ENCODE results near the gene CMSS1.

CMSS1 gene

GRCh38 chr3:100122321-100122720 is 304.7 kb downstream of the CMSS1 start:
- no peak for TF ChIP-seq REST (IDR thresholded peaks at IDR 0.05; ENCODE audit: insufficient read depth in 1 of 2, low read depth in 2 of 2, low read length in 2 of 2)
- TF ChIP-seq POLR2AphosphoS5 (IDR thresholded peaks at IDR 0.05; ENCODE audit: low read depth, low read length) = no peak
- no peak for TF ChIP-seq TAF1 (IDR thresholded peaks at IDR 0.05; ENCODE audit: borderline replicate concordance, insufficient read depth, low read length)
- TF ChIP-seq FOXP2 (optimal IDR thresholded peaks at IDR 0.05; ENCODE audit: borderline replicate concordance, extremely low read depth, extremely low read length, insufficient read depth) = no peak
- no peak for TF ChIP-seq SIN3A (IDR thresholded peaks at IDR 0.05; ENCODE audit: borderline replicate concordance, insufficient read depth, low read length)

GRCh38 chr3:100123112-100123511 is 305.4 kb downstream of the CMSS1 start:
- no peak for TF ChIP-seq FOXP2 (optimal IDR thresholded peaks at IDR 0.05; ENCODE audit: borderline replicate concordance, extremely low read depth, extremely low read length, insufficient read depth)
- TF ChIP-seq TAF1 (IDR thresholded peaks at IDR 0.05; ENCODE audit: borderline replicate concordance, insufficient read depth, low read length) = no peak
- TF ChIP-seq REST (IDR thresholded peaks at IDR 0.05; ENCODE audit: insufficient read depth in 1 of 2, low read depth in 2 of 2, low read length in 2 of 2) = no peak
- TF ChIP-seq POLR2AphosphoS5 (IDR thresholded peaks at IDR 0.05; ENCODE audit: low read depth, low read length) = no peak
- TF ChIP-seq SIN3A (IDR thresholded peaks at IDR 0.05; ENCODE audit: borderline replicate concordance, insufficient read depth, low read length) = no peak

- no peak for TF ChIP-seq POLR2AphosphoS5 (IDR thresholded peaks at IDR 0.05; ENCODE audit: low read depth, low read length)
- no peak for TF ChIP-seq SIN3A (IDR thresholded peaks at IDR 0.05; ENCODE audit: borderline replicate concordance, insufficient read depth, low read length)
- TF ChIP-seq FOXP2 (optimal IDR thresholded peaks at IDR 0.05; ENCODE audit: borderline replicate concordance, extremely low read depth, extremely low read length, insufficient read depth) = no peak
- no peak for TF ChIP-seq TAF1 (IDR thresholded peaks at IDR 0.05; ENCODE audit: borderline replicate concordance, insufficient read depth, low read length)
- no peak for TF ChIP-seq REST (IDR thresholded peaks at IDR 0.05; ENCODE audit: insufficient read depth in 1 of 2, low read depth in 2 of 2, low read length in 2 of 2)
Measured at GRCh38 chr3:100124201-100124761, 306.6 kb downstream of the CMSS1 start.

- TF ChIP-seq FOXP2 (optimal IDR thresholded peaks at IDR 0.05; ENCODE audit: borderline replicate concordance, extremely low read depth, extremely low read length, insufficient read depth) = no peak
- no peak for TF ChIP-seq SIN3A (IDR thresholded peaks at IDR 0.05; ENCODE audit: borderline replicate concordance, insufficient read depth, low read length)
Measured at GRCh38 chr3:100125161-100125938, 307.7 kb downstream of the CMSS1 start.

GRCh38 chr3:100127792-100128191 is 310.1 kb downstream of the CMSS1 start:
- TF ChIP-seq REST (IDR thresholded peaks at IDR 0.05; ENCODE audit: insufficient read depth in 1 of 2, low read depth in 2 of 2, low read length in 2 of 2) (no peak), SIN3A (IDR thresholded peaks at IDR 0.05; ENCODE audit: borderline replicate concordance, insufficient read depth, low read length) (no peak), FOXP2 (optimal IDR thresholded peaks at IDR 0.05; ENCODE audit: borderline replicate concordance, extremely low read depth, extremely low read length, insufficient read depth) (no peak), POLR2AphosphoS5 (IDR thresholded peaks at IDR 0.05; ENCODE audit: low read depth, low read length) (no peak)
